GM12801 (cell line): ENCODE measurements around the gene TAF8.

Experiments
- TF ChIP-seq, protein P1 (sequence below): IDR thresholded peaks from one replicate; pipeline ENCODE4 v1.5.1; 2011; ENCODE audit warnings: control low read depth; ENCODE audit not compliant: insufficient read length; ENCODE audit errors: extremely low read depth

TAF8 gene

DNA sequence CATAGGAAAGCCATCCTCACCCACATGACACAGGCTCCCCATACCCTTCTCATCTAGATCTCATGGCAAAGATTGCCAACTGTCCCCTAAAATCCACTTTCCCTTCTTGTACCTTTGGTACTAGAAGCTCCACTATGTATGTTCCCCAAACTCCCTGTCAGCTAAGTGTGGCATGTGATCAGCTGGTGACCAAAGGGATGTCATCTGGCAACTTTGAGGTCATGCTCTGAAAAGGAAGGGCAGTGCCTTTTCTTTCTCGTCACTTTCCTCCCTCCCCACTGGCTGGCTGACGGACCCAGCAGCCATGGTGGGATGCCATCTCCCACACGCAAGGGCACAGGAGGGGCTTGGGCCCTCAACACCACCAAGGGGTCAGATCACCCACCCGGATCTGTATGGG lies 23.8 kb upstream of the TAF8 start:
- TF ChIP-seq, protein P1, sequence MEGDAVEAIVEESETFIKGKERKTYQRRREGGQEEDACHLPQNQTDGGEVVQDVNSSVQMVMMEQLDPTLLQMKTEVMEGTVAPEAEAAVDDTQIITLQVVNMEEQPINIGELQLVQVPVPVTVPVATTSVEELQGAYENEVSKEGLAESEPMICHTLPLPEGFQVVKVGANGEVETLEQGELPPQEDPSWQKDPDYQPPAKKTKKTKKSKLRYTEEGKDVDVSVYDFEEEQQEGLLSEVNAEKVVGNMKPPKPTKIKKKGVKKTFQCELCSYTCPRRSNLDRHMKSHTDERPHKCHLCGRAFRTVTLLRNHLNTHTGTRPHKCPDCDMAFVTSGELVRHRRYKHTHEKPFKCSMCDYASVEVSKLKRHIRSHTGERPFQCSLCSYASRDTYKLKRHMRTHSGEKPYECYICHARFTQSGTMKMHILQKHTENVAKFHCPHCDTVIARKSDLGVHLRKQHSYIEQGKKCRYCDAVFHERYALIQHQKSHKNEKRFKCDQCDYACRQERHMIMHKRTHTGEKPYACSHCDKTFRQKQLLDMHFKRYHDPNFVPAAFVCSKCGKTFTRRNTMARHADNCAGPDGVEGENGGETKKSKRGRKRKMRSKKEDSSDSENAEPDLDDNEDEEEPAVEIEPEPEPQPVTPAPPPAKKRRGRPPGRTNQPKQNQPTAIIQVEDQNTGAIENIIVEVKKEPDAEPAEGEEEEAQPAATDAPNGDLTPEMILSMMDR, result no peak

DNA sequence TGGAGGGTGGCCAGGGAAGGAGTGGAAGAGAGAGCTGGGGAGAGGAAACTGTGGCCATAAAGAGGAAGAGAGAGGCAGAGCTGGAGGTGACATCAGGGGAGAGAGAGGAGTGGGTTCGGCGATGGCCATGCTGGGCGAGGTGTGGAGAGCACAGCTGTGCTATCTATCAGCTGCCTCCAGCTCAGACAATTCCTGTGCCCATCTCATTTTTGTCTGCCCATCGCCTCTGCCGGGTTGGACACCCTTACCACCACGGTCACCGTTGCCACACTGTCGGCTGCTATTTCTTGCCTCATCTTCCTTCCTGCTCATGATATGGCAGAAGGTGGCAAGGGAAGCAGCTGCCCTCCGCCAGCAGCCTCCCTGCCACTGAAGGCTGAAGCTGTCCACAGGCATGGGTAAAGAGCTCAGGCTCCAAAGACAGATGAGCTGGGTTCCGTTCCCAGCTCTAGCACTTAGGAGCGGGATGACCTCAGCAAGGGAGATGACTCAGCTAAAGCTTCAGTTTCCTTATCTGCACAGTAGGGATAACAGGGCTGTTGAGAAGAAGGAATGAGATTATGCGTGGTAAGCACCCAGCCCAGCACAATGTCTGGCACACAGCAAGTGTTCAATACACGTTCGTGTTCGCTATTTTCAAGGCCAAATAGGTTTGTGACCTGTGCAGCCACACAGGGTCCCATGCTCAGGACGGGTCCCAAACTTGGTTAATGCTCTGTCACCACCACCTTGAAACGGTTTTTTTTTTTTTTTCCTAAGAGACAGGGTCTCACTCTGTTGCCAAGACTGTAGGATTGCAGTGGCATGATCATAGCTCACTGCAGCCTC lies 21.9 kb upstream of the TAF8 start:
- TF ChIP-seq, protein P1, result no peak

DNA sequence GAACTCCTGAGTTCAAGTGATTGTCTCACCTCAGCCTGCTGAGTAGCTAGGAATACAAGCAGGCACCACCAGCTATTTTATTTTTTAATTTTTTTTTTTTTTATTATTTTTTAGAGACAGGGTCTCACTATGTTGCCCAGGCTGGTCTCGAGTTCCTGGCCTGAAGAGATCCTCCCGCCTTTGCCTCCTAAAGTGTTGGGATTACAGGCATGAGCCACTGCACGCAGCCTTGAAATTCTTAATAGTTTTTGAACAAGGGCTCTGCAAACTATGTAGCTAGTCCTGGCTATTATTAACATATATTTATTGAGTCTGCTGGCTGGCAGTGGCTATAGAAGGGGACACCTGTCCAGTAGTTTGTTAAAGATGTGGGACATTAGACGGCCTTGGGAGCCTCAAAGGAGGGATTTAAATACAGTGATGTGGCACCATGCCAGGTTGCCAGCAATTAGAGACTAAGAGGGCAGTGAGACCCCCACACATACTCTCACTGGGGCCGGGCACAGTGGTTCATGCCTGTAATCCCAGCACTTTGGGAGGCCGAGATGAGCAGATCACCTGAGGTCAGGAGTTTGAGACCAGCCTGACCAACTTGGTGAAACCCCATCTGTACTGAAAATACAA lies 21.1 kb upstream of the TAF8 start:
- TF ChIP-seq, protein P1, result no peak

DNA sequence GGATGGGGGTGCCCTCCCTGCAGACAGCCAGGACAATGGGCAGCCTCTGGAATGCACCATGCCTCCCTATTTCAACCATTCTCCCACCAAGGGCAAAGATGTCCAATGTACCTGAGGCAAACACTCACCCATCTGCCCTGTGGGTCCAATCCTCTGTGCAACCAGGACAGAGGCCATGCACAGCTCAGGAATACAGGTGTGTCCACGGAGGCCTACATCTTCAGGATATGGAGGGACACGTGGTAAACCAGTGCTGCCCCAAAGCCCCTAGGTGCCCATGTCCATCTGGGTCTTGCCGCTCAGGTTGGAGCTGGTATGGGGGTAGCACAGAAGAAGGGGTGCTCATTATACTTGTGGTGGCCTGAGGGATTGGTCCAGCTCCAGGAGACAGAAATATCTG lies 20.4 kb upstream of the TAF8 start:
- TF ChIP-seq, protein P1, result no peak

DNA sequence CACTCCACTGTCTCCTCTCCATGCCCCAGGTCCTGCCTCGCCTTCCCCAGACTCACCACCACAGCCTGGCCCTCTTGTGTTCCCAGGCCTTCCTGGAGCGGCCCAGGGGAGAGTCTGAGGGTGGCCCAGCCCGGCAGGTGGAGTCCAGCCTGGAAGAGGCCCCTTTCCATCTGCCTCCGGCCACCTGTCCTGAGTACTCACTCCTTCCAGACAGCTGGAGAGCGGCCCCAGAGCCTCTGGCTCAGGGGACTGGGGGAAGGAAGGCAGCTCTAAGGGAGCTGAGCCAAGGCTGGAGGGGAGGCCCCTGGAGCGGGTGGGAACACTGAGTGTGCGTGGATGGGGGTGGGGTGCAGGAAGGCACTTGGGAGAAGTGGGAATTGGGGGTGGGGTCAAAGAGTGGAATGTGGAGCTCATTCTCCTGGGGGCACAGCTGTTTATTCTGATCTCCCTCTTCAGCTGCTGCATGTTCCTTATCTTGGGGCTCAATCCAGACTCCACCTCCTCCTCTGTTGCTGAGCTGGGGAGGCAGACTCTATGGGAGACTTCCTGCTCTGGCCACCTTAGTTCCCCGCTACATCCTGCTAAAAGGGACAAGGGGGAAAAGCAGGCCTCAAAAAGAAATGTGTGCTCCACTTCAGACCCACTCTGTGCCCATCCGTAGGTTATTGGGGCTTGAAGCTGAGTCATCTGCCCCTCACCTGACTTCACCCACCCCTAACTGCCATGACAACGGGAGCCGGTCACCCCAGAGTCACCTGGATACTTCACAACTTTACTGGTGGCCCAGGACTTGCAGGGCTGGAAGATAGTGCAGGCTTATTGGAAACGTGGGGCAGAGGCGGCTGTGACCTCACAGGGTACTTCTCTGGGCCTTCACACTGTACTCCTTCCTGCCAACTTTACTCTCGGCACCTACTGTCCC lies 19.5 kb upstream of the TAF8 start:
- TF ChIP-seq, protein P1, result no peak

DNA sequence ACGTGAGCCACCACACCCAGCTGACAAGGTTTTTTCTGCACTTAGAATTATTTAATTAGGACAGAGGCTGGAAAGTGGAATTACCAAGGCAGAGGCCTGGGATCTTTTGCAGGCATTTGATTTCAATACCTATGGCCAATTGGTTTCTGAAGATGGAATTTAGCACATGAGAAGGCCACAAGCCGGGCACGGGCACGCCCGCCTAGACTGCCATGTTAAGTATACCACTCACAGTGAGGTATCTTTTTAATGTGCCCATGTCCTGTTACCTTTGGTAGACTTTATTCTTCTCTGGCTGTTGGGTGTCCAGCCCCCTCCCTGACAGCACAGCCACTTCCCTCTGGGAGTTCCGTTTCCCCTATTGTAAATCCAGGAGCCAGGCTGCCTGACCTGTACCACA lies 18.0 kb upstream of the TAF8 start:
- TF ChIP-seq, protein P1, result no peak

- TF ChIP-seq, protein P1, result no peak
Measured at GRCh38 chr6:42038163-42038562, 12.2 kb upstream of the TAF8 start.
